ENCODE measurements around the gene APOD.
"Not testable (repeated sequence)": the region's sequence is repeated elsewhere in the genome, so short reads cannot be mapped to it uniquely, and the experiment has no call there.

APOD gene

DNA sequence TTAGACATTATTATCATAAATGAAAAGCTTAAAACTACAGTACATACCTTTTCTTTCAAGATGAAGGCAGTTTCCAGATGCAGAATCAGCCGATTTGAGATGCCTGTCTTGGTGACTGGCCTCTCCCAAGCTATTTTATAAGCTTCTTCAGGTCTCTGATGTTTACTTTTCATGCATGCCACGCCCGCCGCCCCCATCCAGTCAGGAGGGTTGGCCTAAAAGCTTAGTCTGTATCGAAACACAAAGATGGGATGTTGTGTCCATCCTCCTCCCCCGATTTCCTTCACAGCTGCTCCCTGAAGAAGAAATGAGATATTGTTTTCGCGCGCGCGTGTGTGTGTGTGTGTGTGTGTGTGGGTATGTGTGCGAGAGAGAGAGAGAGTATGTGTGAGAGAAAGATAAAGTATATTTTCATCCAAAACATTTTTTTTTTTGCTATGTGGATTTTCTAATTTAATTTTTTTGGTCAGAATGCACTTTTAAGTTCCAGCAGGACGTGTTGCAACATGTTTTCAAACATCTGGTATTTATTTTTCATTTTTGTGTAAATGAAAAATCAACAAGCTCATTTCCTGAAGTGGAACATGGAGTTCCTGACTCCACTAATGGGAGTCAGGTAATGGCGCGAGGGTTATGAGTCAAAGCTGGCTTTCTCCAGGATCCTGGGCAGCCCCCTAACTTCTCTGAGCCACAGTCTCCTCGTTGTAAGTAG lies at the start of gene APOD:
Gene APOD, minus strand, starts transcription at position 110 of the 712 bp plus-strand sequence. CDS start 4,479 bp downstream, outside the sequence.
- no peak for DNase-seq (ENCODE audit: low spot score)

DNA sequence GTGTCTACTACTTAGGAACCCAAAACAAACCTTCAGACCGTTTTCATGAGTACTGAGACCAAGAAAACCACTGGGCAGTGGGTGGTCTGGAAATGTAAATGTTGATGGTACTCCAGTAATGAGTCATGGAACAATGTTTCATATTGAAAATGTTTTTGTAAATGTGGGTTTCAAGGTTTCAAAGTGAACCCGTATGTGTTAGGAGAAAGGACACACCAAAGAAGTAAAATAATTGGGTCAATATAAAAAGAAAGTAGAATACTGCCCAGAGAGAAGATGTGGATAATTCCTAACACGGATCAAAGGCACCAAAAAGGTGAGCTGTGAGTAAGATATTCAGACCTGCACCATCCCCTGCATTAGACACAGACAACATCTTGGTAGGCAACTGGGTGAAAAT lies 49.6 kb upstream of the APOD start:
- not testable (repeated sequence) for DNase-seq (ENCODE audit: low spot score)

DNA sequence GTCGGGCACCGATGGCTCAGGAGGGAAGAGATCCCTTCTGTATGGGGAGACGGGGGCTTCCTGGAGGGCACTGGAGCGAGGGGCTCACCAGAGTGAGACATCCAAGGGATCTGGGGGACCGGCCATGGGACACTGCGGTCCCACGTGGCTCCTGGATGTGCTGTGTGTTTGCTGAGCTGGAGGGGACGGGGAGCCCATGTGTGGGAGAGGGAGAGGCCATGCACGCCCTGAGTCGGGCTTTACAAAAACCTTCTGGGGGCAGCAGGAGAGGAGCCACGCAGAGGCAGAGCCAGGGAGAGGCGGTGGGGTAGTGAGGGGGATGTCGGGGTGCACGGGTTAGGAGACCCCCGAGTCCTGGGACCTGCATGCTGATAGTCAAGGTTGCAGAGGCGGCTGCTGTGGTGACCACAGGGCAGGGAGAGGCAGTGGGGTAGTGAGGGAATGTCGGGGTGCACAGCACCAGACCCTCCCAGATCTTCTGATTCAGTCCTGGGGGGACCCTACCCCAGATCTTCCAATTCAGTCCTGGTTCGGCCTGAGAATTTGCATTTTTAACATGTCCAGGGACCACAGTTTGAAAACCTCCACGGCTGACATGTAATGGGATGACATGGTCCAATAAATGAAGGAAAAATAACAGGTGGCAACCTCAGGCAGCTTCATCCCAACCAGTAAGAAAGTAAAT lies 48.9 kb upstream of the APOD start:
- not testable (repeated sequence) for DNase-seq (ENCODE audit: low spot score)

DNA sequence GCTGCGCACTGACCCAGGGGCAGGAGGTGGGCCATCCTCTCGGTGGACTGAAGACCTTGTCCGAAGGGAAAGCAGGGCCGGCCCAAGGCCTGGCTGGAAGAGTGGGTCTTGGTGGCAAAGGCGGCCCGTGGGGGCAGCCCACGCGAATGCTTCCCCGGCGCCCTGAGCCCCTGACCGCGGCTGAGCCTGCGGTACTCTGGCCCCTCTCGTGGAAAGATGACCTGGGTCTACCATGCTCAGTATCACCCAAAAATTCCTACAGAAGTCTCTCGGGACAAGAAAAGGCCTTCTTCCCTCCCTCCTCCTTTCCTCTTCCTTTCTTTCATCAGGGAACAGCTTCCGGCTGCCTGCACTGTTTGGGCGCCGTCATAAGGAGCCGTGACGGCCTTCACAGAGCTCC lies 48.3 kb upstream of the APOD start:
- not testable (repeated sequence) for DNase-seq (ENCODE audit: low spot score)

DNA sequence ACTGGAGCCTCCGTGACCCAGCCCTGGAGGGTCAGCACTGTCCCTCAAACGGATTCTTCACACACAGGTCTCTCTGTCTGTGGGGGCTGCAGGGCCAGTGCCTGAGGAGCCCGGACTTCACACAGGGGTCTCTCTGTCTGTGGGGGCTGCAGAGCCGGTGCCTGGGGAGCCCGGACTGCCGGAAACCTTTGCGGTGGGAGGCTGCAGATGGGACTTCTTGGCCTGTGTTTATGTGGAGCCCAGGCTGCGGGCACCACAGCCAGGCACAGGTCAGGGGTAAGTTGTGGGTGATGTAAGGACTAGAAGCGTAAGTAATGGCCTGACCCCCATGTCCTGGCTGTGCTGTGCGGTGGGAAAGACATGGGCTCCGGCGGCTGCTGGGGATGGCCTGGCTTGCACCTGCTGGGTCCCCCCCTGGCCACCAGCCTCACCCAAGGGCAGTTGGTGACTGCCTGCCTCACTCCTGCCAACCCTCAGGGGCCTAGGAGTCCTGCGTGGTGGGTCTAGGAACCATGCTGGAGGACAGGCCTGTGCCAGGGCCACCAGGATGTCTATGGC lies 47.3 kb upstream of the APOD start:
- DNase-seq (ENCODE audit: low spot score), result not testable (repeated sequence)

DNA sequence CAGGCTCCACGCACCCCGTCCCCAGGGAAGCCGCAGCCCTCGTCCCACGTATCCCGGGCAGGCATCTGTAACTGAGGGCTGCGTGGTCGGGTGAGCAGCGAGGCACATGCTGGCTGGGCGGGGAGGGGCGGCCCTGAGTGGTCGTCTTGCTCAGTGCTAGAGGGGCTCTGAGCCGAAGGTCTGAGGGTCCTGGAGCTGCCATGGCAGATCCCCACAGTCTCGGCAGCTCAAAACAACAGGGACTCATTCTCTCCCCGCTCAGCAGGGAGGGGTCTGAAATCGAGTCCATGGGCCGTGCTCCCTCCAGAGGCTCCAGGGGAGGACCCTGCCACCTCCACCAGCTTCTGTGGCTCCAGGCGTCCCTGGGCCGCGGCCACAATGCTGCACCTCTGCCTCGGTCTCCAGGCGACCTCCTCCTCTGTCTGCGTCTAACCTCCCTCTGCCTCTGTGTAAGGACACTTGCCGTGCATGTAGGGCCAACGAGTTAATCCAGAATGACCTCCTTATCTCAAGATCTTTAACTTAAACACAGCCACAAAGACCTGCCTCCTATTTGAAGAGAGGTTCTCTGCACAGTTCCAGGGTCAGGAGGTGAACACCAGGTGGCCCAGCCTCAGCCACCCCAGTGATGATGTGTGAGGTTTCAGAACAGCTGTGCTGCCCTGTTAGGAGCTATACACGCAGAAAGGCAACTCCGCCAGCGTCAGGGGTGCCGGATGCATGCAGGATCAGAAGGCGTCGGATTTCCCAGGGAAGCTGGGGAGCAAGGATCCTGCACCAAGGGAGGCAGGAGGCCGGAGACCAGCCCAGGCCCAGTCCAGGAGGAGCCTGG lies 46.6 kb upstream of the APOD start:
- not testable (repeated sequence) for DNase-seq (ENCODE audit: low spot score)

DNA sequence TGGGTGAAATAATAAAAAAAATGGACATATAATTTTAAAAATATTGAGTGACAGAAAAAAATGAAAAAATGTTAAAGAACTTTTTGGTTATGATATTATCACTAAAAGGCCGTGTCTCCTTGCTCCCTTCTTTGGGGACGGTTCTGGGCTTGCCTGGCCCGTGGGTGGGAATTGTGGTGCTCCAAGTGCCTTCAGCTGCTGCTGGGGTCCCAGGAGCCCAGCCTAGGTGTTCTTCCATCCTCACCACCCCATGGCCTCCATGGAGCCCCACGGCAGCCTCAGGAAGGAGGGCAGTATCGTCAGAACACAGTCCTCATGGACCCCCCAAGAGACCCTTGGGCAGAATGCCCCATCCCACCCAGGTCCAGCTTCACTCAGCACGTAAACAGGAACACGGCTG lies 45.9 kb upstream of the APOD start:
- DNase-seq (ENCODE audit: low spot score), result not testable (repeated sequence)

DNA sequence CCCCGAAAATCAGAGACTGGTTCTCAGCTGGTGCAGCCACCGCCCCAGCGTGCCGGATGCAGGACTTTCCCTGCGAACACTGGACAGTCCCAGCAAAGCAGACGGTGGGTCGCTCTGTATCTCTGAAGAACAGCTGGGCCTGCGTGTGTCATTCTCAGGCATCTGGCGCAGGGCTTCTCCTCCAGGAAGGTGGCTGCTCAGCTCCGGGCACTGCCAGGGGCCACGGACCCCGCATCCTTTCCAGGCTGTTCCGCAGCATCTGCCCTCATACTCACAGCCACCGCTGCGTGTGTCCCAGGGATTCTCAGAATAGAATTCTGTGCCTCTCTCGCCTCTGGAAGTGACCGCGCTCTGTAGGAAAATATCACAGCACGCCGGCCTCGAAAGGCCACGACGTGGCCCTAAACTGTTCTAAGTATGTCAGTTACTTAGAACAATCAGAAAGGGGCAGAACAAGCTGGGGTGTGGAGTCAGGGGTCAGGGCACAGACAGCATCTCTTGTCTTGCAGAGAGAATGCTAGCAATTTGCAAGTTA lies 44.7 kb upstream of the APOD start:
- DNase-seq (ENCODE audit: low spot score), result not testable (repeated sequence)

DNA sequence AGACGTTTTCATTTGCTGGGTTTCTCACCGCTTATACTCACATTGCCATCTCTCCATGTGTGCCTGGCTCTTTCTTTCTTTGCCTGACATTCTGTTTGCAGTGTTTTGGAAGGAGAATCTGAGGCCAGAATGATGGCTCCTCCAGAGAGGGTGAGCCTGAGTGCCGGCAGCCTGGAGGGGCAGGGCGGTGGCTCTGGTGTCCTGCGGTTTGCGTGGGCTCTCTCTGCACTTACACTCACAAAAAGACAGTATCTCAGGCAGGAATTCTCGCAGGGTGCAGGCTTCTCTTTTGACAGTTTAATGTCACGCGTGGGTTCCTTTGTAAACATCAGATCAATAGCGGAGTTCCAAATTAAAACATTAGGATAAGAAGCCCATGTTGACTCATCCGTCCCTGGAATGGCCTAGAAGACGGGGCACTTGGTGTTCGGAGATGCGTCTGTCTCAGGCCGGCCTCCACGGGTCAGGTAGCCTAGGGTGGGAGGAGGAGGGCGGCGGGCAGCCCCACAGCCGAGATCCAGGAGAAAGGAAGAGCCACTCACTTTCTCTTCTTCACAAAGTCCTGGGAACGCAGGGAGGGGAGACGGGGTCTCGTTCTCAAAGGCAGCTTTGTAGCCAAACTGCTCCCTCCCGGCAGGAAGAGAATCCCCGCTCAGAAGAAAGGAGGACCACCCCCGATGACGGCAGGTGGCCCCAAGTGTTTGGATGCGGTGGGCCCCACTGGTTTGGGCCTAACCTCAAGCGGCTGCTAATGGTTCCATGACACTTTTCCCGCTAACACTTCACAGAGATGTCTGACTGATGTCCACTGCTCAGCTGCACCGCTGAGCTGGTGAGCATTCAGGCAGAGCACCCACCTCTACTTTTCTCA lies 44.0 kb upstream of the APOD start:
- DNase-seq (ENCODE audit: low spot score), result not testable (repeated sequence)

DNA sequence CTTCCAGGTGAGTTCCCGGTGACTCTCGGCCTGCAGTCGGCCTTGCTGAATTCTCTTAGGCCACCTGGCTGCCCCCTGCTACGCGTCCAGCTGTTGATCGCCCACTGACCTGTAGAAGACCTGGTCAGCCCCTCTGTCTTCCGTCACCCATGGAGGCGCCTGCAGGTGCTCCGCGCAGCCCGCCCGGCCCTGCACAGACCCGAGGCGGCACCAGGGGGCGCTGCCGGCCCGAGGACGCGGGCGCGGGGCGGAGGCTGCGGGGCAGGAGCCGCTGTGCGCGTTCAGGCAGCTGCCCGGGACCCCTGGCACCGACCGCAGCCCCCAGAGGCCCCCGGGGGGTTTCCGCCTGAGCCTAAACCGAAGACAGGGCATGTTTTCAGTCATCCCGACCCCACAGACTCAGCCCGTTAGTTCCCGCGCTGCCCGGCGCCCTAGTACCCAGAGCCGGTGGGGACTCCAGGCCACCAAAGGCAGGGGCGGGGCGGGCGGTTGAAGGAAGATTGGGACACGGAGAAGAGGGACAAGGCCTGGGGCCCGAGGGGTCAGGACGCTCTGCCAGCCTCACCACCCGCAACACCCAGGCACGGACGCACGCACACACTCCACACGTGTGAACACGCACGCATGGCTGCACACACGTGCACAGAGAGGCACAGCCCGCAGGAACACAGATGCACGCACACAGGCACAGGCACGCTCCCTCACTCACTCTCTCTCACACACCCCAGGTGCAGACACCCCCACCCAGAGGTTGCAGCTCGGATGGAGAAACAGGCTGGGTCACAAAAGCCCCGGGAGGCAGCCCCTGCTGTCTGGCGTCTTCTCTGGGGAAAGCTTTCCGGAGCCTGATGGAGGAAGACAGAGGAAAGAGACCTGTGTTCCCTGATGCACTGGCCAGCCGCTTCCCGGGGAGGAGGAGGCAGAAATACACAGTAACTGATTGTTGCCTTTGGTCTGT lies 41.1 kb upstream of the APOD start:
- DNase-seq (ENCODE audit: low spot score), result not testable (repeated sequence)

DNA sequence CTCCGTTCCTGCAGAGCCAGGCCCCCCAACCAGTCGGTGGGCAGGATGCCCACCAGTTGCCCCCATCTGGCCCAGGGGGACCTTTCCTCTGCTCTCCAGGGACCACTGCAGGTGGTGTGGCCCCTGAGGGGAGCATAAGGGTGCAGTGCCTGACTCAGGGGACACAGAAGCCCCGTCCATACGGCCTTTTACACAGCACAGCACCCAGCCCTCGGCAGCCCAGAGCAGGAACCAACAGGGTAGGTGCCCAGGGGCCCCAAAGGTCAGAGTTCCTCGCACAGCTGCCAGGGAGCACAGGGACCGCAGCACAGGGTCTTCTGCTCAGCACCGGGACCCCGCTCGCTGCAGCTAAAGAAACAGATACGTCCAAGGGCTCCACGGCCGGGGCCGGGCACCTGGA lies 40.4 kb upstream of the APOD start:
- not testable (repeated sequence) for DNase-seq (ENCODE audit: low spot score)

DNA sequence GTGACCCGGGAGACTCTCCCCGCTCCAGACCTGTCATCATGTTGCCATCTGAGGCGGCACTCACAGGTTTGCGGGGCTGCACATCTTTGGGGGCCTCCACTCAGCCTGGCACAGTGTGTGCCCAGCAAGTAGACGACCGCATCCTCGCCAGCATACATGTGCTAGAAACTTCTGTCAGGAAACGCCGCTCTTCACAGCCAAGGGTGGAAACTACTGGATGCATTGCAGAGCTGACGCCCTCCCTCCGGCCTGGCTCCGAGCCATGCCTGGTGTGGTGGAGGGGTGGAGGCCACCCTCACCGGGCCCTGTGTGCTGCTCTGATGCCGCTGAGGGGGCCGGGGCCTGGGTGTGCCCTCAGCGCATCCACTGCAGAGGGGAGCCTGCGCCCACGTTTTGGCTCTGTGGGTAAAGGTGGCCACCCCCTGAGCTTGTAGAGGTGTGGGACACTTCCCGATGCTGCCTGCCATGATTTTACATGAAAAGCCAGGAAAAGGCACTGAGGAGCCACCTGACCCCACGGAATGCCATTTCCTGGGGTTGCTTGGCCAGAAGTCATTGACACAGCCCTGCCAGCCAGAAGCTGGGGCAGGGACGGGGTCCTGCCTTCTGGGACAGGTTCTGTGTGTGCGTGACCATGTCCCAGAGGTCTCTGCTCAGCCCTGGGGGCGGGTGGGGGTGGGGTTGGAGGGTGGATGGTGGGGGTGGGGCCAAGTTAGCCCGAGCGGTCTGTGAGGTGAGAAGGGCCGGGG lies 39.7 kb upstream of the APOD start:
- not testable (repeated sequence) for DNase-seq (ENCODE audit: low spot score)

DNA sequence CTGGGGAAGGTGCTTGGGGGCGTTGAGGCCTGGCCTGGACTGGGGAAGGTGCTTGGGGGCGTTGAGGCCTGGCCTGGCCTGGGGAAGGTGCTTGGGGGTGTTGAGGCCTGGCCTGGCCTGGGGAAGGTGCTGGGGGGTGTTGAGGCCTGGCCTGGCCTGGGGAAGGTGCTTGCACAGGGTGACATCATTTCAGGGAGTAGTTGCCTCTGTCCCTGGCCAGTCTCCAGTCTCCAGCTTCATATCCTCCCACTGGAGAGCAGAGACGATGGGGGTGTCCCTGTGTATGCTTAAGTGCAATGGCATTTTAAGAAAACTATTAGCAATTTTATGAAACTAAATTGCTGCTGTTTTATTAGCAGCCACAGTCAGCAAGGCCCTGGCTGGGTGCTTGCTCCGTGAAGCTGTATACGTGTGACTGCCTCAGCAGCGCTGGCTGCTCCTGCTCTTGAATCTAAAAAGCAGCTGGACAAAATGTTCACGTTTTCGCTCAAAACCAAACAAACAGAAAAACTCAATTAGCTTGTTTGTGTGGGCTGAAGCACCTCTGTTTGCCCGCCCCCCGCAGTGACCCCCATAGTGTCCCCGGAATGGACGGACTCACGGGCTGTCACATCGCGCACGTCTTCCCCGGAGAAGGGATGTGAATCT lies 38.9 kb upstream of the APOD start:
- not testable (repeated sequence) for DNase-seq (ENCODE audit: low spot score)

DNA sequence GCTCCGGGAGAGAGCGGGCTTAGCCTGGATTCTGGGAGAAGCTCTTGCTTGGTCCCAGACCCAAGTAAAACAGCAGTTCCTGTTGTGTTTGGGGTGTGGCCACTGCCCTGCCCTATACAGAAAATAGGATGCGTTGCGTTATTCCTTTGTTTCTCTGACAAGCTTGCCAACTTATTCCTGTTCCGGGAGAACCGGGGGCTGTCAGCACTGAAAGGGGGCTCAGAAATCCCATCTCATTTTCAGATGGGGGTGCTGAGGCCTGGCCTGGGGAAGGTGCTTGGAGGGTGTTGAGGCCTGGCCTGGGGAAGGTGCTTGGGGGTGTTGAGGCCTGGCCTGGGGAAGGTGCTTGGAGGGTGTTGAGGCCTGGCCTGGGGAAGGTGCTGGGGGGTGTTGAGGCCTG lies 38.3 kb upstream of the APOD start:
- DNase-seq (ENCODE audit: low spot score), result not testable (repeated sequence)

DNA sequence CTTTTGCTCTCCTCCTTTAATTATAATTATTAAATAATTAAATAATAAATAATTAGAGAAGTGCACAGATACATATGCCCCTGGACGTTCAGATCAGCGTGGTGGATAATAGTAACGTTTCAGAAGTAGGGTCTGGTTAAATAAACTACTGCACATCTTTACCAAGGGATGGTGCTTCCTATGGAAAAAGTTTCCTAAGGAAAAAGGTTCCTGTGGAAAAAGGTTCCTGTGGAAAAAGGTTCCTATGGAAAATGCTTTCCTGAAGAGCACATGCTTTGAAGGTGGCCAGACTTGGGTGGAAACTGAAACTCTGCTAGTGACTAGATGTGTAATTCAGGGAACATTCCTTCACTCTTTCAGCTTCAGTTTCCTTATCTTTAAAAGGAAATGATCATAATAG lies 37.4 kb upstream of the APOD start:
- DNase-seq (ENCODE audit: low spot score), result not testable (repeated sequence)

DNA sequence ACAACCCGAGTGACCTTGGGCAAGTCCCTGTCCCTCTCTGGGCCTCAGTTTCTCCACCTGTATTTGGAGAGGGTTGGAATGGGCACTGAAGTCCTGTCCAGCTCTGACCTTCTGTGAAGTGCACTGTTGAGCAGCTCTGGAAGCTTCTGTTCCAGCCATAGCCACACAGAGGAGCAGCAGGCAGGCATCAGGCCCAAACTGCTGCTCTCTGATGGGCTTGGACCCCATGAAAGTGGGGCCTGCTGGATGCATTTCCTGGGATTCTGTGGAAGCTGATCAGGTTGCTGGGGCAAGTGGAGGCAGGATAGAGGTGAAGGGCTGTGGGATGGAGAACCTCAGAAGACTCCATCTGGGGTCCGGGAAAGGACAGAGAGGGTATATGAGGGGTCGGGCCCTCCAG lies 36.7 kb upstream of the APOD start:
- not testable (repeated sequence) for DNase-seq (ENCODE audit: low spot score)

DNA sequence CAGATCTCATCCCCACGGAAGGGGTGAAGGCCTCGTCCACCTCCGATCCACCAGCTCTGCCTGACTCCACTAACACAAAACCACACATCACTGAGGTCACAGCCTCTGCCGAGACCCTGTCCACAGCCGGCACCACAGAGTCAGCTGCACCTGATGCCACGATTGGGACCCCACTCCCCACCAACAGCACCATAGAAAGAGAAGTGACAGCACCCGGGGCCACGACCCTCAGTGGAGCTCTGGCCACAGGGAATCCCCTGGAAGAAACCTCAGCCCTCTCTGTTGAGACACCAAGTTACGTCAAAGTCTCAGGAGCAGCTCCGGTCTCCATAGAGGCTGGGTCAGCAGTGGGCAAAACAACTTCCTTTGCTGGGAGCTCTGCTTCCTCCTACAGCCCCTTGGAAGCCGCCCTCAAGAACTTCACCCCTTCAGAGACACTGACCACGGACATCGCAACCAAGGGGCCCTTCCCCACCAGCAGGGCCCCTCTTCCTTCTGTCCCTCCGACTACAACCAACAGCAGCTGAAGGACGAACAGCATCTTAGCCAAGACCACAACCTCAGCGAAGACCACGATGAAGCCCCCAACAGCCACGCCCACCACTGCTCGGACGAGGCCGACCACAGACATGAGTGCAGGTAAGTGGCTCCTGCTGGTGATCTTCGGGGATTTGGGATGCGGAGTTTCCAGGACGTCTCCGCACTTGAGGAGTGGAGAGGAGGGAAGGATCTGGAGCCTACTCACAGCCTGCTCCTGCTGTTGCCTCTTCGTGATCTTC lies 36.0 kb upstream of the APOD start:
- DNase-seq (ENCODE audit: low spot score), result not testable (repeated sequence)

All from hematopoietic multipotent progenitor cell treated with erythropoietin and hydrocortisone succinate and interleukin-3 and kit ligand, for 17 days (in vitro differentiated cells).